Daoy (cell line): ENCODE results near the gene NPAS3. TPM values are rescaled to one million over a fixed set of nuclear protein-coding genes. Genes with fewer than 3 reads are reported as not detected.

Experiments used
- DNase-seq: peaks from one replicate; pipeline ENCODE4 v3.0.0-alpha.2; 2015; ENCODE audit warnings: low read depth
- total RNA-seq: library from RNA; depleted of rRNA; stranded (reverse); fragments of >200 nt; shearing (Covaris generic); gene quantifications from 2 replicates; pipeline ENCODE4 v1.2.3, GENCODE V29; 2014

Gene NPAS3
- total RNA-seq, 1 experiment from 2014 or later, result 1.9 TPM

- DNase-seq, result no peak
Measured at GRCh38 chr14:33323979-33324378, 385.3 kb downstream of the NPAS3 start.

- no peak for DNase-seq
Measured at GRCh38 chr14:33331176-33331949, 392.7 kb downstream of the NPAS3 start.

DNA sequence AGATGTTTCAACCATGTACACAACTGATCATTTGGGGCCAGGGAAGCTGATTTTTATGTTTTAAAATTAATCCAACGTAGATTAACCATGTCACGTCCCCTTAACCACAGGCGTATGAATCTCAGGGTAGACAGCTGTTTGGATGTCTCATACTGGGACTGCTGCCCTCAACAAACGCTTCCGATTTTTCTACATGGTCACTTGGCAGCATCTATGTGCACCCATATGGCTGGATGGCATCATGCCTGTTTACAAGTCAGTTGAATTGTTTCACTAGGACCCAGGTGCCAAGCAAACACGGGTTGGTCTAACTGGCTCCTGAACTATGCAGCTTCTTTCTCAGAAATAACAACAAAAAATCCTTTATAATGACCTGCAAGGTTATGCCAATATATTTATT lies 393.8 kb downstream of the NPAS3 start:
- no peak for DNase-seq

DNA sequence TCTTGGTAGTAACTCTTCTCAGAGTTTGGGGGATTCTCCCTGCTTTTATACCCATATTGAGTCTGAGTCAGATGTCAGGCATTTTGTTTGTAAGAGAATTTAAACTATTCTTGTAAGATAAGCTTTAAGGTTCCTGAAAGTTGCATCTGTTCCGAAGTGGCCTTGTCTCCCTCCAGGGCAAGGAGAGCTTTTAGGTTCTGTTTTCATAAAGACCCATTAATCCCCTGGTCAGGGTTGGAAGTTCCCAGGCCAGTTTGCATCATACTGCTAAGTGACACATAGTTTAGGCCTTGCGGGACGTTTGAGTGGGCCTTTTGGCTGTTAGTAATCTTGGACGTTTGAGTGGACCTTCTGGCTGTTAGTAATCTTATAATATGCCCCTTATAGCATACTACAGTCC lies 396.7 kb downstream of the NPAS3 start:
- no peak for DNase-seq

DNA sequence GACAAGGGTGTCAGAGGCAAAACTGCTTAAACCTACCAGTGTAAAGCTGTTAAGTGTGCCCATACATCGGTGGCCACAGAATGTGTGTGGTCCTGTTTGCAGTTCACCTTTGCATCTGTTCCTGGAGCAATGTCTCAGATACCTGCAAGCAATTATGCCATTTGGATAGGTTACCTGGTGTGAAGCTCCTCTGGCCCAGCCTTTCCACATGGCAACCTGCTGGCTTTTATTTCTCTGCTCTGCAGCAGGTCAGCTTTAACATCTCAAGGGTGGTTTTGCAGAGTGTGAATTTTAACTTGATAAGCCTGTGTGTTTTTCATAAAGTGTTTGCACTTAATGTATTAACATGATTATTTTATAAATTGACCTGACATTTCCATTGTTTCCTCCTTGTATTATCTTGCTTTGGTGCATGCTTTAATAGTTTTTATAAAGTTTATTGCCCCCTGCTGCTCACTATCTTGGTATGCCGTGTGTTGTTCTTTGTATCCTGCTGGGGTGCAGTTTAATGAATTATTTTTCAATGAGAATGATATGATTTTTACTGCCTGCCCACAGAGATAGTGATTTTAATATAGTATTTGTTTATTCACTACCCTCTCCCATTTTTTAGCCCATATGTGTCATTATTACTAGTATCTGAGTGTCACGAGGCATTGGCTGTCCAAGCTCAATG lies 403.8 kb downstream of the NPAS3 start:
- DNase-seq, result no peak

GRCh38 chr14:33343016-33343415 lies 404.3 kb downstream of the NPAS3 start:
- peak; percentile 35 for DNase-seq

DNA sequence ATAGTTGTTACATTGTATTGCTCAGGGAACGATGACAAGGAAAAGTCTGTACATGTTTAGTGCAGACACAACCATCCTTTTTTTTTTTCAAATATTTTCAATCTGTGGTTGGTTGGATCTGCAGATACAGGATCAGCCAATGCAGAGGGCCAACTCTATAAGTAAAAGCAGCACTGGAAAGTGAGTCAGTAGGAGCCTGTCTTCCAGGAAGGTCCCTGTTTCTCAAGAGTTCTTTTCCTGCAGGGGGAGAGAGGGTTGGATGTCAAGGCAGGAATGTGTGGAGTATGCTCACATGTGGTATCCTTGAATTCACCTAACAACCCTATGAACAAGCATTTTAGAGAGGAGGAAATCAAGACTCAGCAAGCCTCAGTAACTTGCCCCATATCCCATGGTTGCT lies 409.1 kb downstream of the NPAS3 start:
- no peak for DNase-seq

- DNase-seq, result no peak
Measured at GRCh38 chr14:33348510-33348909, 409.8 kb downstream of the NPAS3 start.

- DNase-seq, result no peak
Measured at GRCh38 chr14:33349871-33350270, 411.2 kb downstream of the NPAS3 start.

GRCh38 chr14:33350366-33350990 lies 411.8 kb downstream of the NPAS3 start:
- no peak for DNase-seq

- DNase-seq, result no peak
Measured at GRCh38 chr14:33352821-33353220, 414.1 kb downstream of the NPAS3 start.

GRCh38 chr14:33356181-33356580 lies 417.5 kb downstream of the NPAS3 start:
- DNase-seq, result no peak

- DNase-seq, result no peak
Measured at GRCh38 chr14:33357225-33358010, 418.7 kb downstream of the NPAS3 start.

- DNase-seq, result no peak
Measured at GRCh38 chr14:33359288-33359881, 420.7 kb downstream of the NPAS3 start.

GRCh38 chr14:33362934-33363333 lies 424.3 kb downstream of the NPAS3 start:
- DNase-seq, result no peak

GRCh38 chr14:33363682-33364081 lies 425.0 kb downstream of the NPAS3 start:
- DNase-seq, result no peak

DNA sequence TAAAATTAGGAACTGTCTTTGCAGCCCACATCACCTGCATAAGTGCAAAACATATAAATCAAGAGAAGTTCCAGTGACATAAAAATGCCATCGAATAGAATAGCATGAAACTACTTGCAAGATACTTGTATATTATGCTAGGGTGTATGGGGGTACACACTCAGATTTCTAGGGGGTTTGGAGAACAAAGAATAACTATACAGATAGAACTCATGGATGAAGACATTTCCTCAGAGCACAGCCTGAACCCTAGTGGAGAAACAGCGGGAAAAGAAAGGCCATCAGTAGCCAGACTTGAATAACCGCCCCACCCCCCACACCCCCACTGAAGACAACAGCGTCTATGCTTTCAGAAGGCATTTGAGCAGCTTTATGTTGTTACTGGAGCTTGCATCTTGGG lies 425.8 kb downstream of the NPAS3 start:
- DNase-seq, result no peak

DNA sequence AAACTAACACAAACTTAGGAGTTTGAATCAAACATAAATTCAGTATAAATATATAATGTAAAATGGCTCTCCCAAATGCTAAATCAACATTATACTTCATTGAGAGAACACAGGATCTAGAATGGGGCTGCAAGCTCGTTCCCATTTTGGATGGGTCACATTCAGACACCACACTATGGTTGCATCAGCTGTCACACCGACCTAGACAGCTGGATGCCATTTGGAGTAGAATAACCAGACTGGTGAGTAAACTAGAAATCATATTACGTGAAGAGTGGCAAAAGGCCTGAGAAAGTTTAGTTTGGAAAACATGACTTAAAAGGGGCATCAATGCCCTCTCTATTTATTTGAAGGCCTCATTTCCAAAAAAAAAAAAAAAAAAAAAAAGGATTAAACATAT lies 430.4 kb downstream of the NPAS3 start:
- DNase-seq, result no peak

- DNase-seq, result no peak
Measured at GRCh38 chr14:33369972-33370371, 431.3 kb downstream of the NPAS3 start.

DNA sequence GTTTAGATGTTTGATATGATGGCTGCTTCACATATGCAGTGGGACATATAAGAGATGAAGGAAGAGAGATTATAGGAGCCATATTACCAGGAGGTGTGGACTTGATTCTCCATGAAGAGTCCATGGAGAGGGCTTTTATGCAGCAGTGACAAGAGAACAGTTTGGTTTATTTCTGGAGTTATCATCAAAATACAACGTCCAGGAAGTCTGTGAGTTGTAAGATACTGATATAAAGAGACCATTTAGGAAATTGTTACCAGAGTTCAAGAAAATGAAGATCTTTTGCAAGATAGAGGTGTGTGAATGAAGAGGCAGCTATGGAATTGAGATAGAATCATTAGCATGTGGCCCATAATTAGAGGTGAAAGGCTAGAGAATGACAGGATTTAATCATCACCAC lies 431.7 kb downstream of the NPAS3 start:
- DNase-seq, result no peak

- no peak for DNase-seq
Measured at GRCh38 chr14:33375196-33375595, 436.5 kb downstream of the NPAS3 start.

- DNase-seq, result no peak
Measured at GRCh38 chr14:33375786-33376185, 437.1 kb downstream of the NPAS3 start.
